Skin epidermis (tissue), 12 donors: ENCODE measurements around the gene GDF7.
A peak's percentile ranks its signal among the peaks of the same experiment; 100 is the strongest.

Experiments used
- H3K27ac ChIP-seq, 21 experiments: fragments of 200-600 bp; sonication (generic) in 11 of 21; one replicate each; pipeline ENCODE4 v1.5.0; 2020; ENCODE audit warnings: mild to moderate bottlenecking in 3 of 21, inconsistent platforms in 2 of 21, moderate library complexity in 2 of 21
- H3K4me3 ChIP-seq, 7 experiments: fragments of 200-600 bp; sonication (generic) in 2 of 7; one replicate each; pipeline ENCODE4 v1.5.0; 2020; ENCODE audit warnings: inconsistent platforms in 2 of 7, mild to moderate bottlenecking in 2 of 7, moderate library complexity in 1 of 7

Gene GDF7

DNA sequence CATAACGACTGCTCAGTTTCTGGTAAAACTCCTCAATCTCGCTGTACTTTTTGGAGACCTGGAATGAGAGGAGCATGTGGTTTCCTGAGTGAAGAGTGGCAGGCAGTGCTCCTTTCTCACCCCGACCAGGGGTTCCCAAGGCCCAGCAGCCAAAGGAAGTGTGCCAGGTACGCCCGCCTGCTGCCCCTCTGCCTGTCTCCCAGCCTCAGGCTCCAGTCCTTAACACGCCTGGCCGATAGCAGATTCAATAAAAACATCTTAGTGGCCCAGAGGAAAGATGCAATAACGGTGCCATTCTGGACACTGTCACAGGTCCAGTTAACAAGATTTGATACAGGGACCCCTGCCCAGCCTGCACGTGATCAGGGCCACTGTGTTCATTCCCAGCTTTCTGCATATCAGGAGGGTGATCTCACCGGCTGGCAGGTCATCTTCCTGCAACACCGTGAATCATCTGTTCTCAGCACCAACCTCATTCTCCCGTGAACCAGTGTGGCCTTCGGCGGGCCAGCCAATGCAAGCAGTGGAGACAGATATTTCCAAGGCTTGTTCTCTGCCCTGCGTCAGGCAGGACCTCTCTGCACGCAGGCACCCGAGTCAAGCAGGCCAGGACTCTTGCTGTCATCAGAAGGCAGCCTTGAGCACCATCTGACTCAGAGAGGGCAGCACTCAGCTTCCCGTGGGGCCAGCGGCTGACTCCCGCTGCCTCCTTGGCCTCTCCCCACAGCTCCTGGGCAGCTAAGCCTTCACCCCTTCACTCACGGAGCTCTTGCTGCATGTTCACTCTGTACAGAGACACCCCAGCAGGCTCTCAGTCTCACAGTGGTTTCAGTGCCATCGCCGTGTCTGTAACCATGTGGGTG lies 25.6 kb upstream of the GDF7 start:
- H3K27ac ChIP-seq = peak overlapping the region in 2 of 21 experiments; percentile 12 to 38
- no peak overlapping the region for H3K4me3 ChIP-seq

DNA sequence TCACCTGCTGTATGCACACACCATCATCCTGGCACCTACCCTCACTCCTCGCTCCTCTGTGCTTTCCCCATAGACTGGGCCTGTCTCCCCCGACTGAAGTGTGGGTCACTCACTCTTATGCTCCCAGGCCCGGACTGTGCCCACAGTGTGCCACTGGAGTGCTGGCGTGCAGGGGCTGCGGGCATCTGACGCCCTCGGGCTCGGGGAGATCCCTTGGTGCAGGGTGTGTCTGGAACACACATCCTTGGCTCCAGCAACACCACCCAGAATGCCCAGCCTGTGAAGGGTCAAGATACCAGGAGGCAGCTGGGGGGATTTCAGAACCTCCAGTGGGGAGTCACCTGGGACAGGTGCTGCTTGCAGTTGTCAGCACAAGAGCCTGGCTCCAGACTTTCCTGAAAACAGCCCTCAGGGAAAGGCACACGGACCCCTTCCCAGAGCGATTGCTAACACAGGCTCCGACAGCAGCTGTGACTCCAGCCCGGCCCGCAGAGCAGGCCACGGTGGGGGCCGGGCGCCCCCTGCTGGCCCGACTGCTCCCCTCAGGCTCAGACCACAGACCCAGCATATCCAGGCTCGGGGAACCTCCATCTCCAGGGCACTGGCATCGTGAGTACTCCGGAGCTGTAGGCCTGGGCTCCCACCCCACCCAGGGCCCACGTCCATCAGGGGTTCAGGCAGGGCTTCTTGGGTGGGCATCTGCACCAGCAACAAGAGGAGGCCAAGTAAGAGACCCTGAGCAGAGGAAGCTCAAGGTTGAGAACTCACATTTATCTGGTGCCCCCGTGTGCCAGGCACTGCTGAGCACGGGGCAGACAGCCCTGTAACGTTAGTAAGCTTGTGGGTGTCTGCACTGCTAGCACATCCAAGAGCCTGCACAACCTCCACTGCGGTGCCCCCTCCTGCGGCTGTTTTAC lies 24.6 kb upstream of the GDF7 start:
- Histone ChIP-seq H3K4me3 (no peak overlapping the region), H3K27ac (peak overlapping the region in 2 of 21 experiments; percentile 21 to 60)

DNA sequence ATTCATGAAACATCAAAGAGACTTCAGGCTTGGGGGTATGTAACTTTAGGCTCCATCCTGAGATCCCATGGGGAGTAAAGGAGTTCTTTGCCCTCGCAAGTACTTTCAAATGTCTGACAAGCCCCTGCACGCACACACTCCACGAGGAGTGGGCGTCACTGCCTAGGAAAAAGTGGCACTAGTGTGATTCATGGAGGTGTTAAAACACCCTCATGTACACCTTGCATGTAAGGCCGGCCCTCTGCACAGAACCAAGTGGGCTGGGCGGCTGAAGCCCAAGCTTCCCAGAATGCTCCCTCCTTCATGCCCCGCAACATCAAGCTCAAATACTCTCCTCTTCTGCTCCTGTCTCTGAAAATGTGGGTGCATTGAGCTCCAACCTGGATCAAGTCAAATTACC lies 23.9 kb upstream of the GDF7 start:
- no peak overlapping the region for H3K4me3 ChIP-seq
- no peak overlapping the region for H3K27ac ChIP-seq

GRCh38 chr2:20643826-20644225 lies 23.1 kb upstream of the GDF7 start:
- no peak overlapping the region for H3K27ac ChIP-seq

GRCh38 chr2:20645301-20645701 lies 21.6 kb upstream of the GDF7 start:
- Histone ChIP-seq H3K4me3 (no peak overlapping the region), H3K27ac (no peak overlapping the region)

More at GRCh38 chr2:20643826-20644225, 23.1 kb upstream of the GDF7 start:
- H3K4me3 ChIP-seq = no peak overlapping the region

- H3K4me3 ChIP-seq = no peak overlapping the region
- H3K27ac ChIP-seq = no peak overlapping the region
These were observed 21.2 kb upstream of the GDF7 start for GRCh38 chr2:20645761-20646160.

- H3K27ac ChIP-seq = no peak overlapping the region
- H3K4me3 ChIP-seq = no peak overlapping the region
These were observed 20.5 kb upstream of the GDF7 start for GRCh38 chr2:20646446-20646845.

GRCh38 chr2:20647211-20647610 lies 19.7 kb upstream of the GDF7 start:
- H3K27ac ChIP-seq = no peak overlapping the region

DNA sequence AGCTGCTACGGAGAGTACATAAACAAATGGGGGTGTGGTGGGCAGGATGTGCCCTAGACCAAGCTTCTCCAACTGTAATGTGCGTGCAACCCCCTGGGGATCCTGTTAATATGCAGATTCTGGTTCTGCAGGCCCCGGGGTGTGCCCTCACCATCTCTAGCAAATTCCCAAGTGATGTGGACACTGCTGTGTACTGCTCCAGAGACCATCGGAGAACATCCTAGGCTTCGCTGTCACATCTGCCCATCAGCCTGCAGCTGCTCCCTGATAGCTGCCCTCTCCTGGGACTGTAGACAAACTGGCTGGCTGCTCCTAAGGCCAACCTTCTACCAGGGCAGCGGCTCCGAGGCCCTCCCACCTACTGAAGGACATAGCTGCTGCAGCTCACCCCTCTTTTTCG lies 19.2 kb upstream of the GDF7 start:
- Histone ChIP-seq H3K4me3 (no peak overlapping the region), H3K27ac (no peak overlapping the region)

More at GRCh38 chr2:20647211-20647610, 19.7 kb upstream of the GDF7 start:
- no peak overlapping the region for H3K4me3 ChIP-seq

GRCh38 chr2:20648206-20648605 lies 18.7 kb upstream of the GDF7 start:
- Histone ChIP-seq H3K4me3 (no peak overlapping the region), H3K27ac (no peak overlapping the region)

GRCh38 chr2:20648831-20649230 lies 18.1 kb upstream of the GDF7 start:
- Histone ChIP-seq H3K27ac (no peak overlapping the region), H3K4me3 (no peak overlapping the region)

DNA sequence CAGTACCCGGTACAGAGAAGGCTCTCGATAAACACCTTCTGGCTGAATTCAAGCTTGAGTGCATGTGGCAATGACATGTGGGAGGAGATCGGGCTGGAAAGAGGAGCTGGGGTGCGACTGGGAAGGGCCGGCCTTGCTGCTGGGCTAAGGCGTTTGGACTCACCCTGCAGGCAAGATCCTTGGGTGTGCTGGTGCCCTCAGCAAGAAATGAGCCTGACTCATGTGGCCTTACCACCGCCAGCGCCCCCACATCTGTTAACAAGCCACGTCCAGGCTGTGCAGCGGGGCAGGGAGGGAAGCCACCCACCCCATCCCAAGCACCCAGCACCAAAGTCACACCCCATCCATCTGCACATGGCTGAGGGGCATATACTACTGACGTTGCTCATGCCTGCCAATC lies 17.4 kb upstream of the GDF7 start:
- H3K27ac ChIP-seq = peak overlapping the region in 6 of 21 experiments; percentile 31 to 96 (median 95)
- no peak overlapping the region for H3K4me3 ChIP-seq

DNA sequence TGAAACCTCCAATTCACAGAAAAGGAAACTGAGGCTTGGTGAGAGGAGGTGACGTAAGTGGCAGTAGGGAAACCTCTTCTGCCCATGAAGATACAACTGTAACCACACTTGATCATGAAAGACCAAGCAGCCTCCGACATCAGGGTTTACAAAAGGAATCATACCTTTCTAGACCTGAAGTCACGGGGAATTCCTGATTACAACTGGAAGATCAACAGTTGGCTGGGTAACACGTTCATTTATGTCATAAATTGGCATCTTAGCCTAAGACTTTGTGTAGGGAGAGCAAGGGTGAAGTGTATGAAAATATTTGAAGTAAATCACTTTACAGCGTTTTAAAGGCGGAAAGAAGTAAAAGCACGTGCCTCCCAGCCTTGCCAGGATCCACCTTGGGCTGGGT lies 17.0 kb upstream of the GDF7 start:
- Histone ChIP-seq H3K4me3 (peak overlapping the region; percentile 65 to 95 (median 84)), H3K27ac (peak overlapping the region in 16 of 21 experiments; percentile 86 to 98 (median 96))

DNA sequence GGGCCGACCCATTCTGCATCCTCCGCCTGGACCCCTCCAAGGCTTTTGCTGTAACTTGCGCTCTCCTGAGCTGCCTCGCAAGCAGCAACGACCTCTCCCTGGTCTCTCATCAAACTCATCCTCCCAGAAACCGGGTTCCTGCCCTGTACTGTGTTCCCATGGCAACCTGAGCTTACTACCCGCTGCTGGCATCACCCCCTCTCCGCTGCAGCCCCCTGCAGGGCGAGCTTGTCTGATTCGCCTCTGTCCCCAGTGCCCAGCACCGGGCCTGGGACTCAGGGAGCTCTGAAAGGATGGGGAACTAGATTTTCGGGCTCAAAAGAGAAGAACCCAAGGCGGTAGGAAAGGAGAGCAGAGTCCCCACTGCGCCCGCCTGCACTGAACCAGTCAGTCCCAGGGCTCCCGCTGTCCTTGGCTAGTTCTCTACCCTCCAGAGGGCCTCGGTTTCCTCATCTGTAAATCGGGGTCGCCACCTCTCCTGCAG lies 16.5 kb upstream of the GDF7 start:
- peak overlapping the region; percentile 86 to 98 (median 95) for H3K27ac ChIP-seq
- peak overlapping the region; percentile 65 to 95 (median 84) for H3K4me3 ChIP-seq

- Histone ChIP-seq H3K4me3 (peak within 1 kb of the TSS; percentile 65 to 95 (median 84)), H3K27ac (peak within 1 kb of the TSS; percentile 86 to 98 (median 95))
These were observed 15.8 kb upstream of the GDF7 start, which contains the start of gene HS1BP3 for GRCh38 chr2:20650877-20651730. Gene HS1BP3, minus strand, starts transcription at chr2:20651098. Its CDS starts 35 bp downstream, at chr2:20651063.

- peak overlapping the region in 20 of 21 experiments; percentile 86 to 98 (median 95) for H3K27ac ChIP-seq
- H3K4me3 ChIP-seq = peak overlapping the region in 6 of 7 experiments; percentile 65 to 95 (median 82)
These were observed 15.2 kb upstream of the GDF7 start for GRCh38 chr2:20651731-20652099.

DNA sequence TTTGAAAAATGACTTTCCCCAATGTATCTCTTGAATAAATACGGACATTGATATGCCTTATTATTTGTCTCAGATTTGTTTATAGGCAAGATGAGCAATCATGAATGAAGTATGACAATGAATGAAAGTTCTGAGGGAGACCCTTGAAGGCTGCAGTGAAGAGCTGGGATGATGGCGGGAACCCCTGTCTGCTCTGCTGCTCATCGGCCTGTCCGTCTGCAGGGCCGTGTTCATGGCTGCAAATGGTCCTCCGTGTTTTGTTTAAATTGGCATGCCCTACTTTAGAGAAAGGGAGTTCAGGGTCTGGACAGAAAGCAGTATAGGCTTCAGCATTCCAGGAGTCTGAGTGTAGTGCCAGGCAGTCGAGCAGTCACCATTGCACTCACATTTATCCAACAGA lies 14.8 kb upstream of the GDF7 start:
- H3K27ac ChIP-seq = no peak overlapping the region
- no peak overlapping the region for H3K4me3 ChIP-seq

- no peak overlapping the region for H3K4me3 ChIP-seq
- H3K27ac ChIP-seq = no peak overlapping the region
These were observed 14.0 kb upstream of the GDF7 start for GRCh38 chr2:20652673-20653575.
